Muscle of leg (tissue), 11 donors: ENCODE data around the gene LHFPL3. TPM values are rescaled to one million over a fixed set of nuclear protein-coding genes. Genes with fewer than 3 reads are reported as not detected.

Experiments
- DNase-seq: peaks from one replicate; pipeline ENCODE4 v3.0.0; 2013
- H3K27ac ChIP-seq: one replicate; pipeline ENCODE4 v1.5.1; 2013; ENCODE audit warnings: mild to moderate bottlenecking, low read length, control low read depth
- H3K27me3 ChIP-seq: one replicate; pipeline ENCODE4 v1.6.1; 2013; ENCODE audit warnings: low read length; ENCODE audit not compliant: control insufficient read depth, insufficient read depth
- H3K36me3 ChIP-seq: one replicate; pipeline ENCODE4 v1.6.1; 2013; ENCODE audit warnings: low read length; ENCODE audit not compliant: control insufficient read depth, insufficient read depth
- H3K4me1 ChIP-seq: one replicate; pipeline ENCODE4 v1.6.1; 2013; ENCODE audit warnings: low read length; ENCODE audit not compliant: control insufficient read depth, insufficient read depth
- H3K4me3 ChIP-seq: one replicate; pipeline ENCODE4 v1.5.1; 2013; ENCODE audit warnings: low read length, control low read depth
- H3K9me3 ChIP-seq: replicated peaks from 2 replicates; pipeline ENCODE4 v1.6.1; 2013; ENCODE audit warnings: low read depth, low read length; ENCODE audit not compliant: control insufficient read depth
- WGBS: methylation state at CpG from one replicate; pipeline ENCODE4 v1.1.5; 2013; ENCODE audit warnings: missing lambda C conversion rate; ENCODE audit not compliant: insufficient coverage; 5-methylcytosine and 5-hydroxymethylcytosine counted together
- polyA plus RNA-seq, 8 donors: library from polyadenylated mRNA; unstranded; fragments of 120-200 nt; gene quantifications; one replicate each; pipeline versions ENCODE4 v1.2.1 to v1.2.3, GENCODE V29; 2013; ENCODE audit warnings: inconsistent platforms in 1 of 8, low replicate concordance in 1 of 8; ENCODE audit not compliant: insufficient read length in 8 of 8, insufficient read depth in 1 of 8
- total RNA-seq: library from RNA; stranded (reverse); fragments of 120-200 nt; gene quantifications from one replicate; pipeline ENCODE4 v1.2.4, GENCODE V29; 2013

Gene LHFPL3
- total and polyA plus RNA-seq, 9 donors = 0.06 to 0.47 (median 0.17) TPM; not detected in 6

GRCh38 chr7:104818961-104819880 is 490.8 kb downstream of the LHFPL3 start:
- Histone ChIP-seq H3K9me3 (no peaks in the 10 kb centered on the region), H3K27ac (no peak overlapping the region), H3K4me3 (no peak overlapping the region), H3K4me1 (no peaks in the 10 kb centered on the region), H3K27me3 (peaks cover 4% of the 10 kb centered on the region), H3K36me3 (no peaks in the 10 kb centered on the region)
- no peak for DNase-seq
- WGBS = 37% methylated on average over 2 of the region's 6 CpGs

GRCh38 chr7:104820836-104821535 is 492.6 kb downstream of the LHFPL3 start:
- Histone ChIP-seq H3K27me3 (peaks cover 4% of the 10 kb centered on the region), H3K4me3 (no peak overlapping the region), H3K27ac (no peak overlapping the region), H3K36me3 (no peaks in the 10 kb centered on the region), H3K4me1 (no peaks in the 10 kb centered on the region), H3K9me3 (no peaks in the 10 kb centered on the region)
- WGBS = 36% methylated on average over 3 of the region's 10 CpGs
- no peak for DNase-seq

GRCh38 chr7:104823177-104823576 is 494.8 kb downstream of the LHFPL3 start:
- Histone ChIP-seq H3K9me3 (no peaks in the 10 kb centered on the region), H3K27ac (no peak overlapping the region), H3K4me3 (no peak overlapping the region), H3K4me1 (no peaks in the 10 kb centered on the region), H3K27me3 (peaks cover 4% of the 10 kb centered on the region), H3K36me3 (no peaks in the 10 kb centered on the region)
- DNase-seq = no peak
- no CpG with 5 or more reads among the region's 2 CpGs for WGBS

- H3K9me3 ChIP-seq = no peaks in the 10 kb centered on the region
- H3K36me3 ChIP-seq = no peaks in the 10 kb centered on the region
- no peak overlapping the region for H3K4me3 ChIP-seq
- peaks cover 4% of the 10 kb centered on the region for H3K27me3 ChIP-seq
- H3K27ac ChIP-seq = no peak overlapping the region
- DNase-seq = no peak
- H3K4me1 ChIP-seq = no peaks in the 10 kb centered on the region
Observed at GRCh38 chr7:104825099-104825498, 496.7 kb downstream of the LHFPL3 start.

GRCh38 chr7:104826135-104826534 is 497.7 kb downstream of the LHFPL3 start:
- 17% methylated on average over 1 of the region's 4 CpGs for WGBS

GRCh38 chr7:104836976-104837375 is 508.6 kb downstream of the LHFPL3 start:
- no peaks in the 10 kb centered on the region for H3K9me3 ChIP-seq
- no peaks in the 10 kb centered on the region for H3K4me1 ChIP-seq
- 64% methylated on average over 2 of the region's 4 CpGs for whole genome bisulfite sequencing
- H3K4me3 ChIP-seq = no peak overlapping the region
- H3K27ac ChIP-seq = no peak overlapping the region
- no peak for DNase-seq
- H3K27me3 ChIP-seq = no peaks in the 10 kb centered on the region
- no peaks in the 10 kb centered on the region for H3K36me3 ChIP-seq

More at GRCh38 chr7:104826135-104826534, 497.7 kb downstream of the LHFPL3 start:
- no peaks in the 10 kb centered on the region for H3K4me1 ChIP-seq
- no peak overlapping the region for H3K4me3 ChIP-seq
- no peaks in the 10 kb centered on the region for H3K36me3 ChIP-seq
- H3K27ac ChIP-seq = no peak overlapping the region
- no peaks in the 10 kb centered on the region for H3K9me3 ChIP-seq
- H3K27me3 ChIP-seq = no peaks in the 10 kb centered on the region
- no peak for DNase-seq

GRCh38 chr7:104838537-104839299 is 510.3 kb downstream of the LHFPL3 start:
- WGBS = no CpG with 5 or more reads among the region's 3 CpGs
- no peaks in the 10 kb centered on the region for H3K9me3 ChIP-seq

GRCh38 chr7:104839842-104840241 is 511.4 kb downstream of the LHFPL3 start:
- H3K36me3 ChIP-seq = no peaks in the 10 kb centered on the region
- H3K4me1 ChIP-seq = no peaks in the 10 kb centered on the region
- H3K4me3 ChIP-seq = no peak overlapping the region
- H3K27me3 ChIP-seq = no peaks in the 10 kb centered on the region
- H3K27ac ChIP-seq = no peak overlapping the region
- H3K9me3 ChIP-seq = no peaks in the 10 kb centered on the region
- no peak for DNase-seq

More at GRCh38 chr7:104838537-104839299, 510.3 kb downstream of the LHFPL3 start:
- Histone ChIP-seq H3K27ac (no peak overlapping the region), H3K36me3 (no peaks in the 10 kb centered on the region), H3K27me3 (no peaks in the 10 kb centered on the region), H3K4me1 (no peaks in the 10 kb centered on the region), H3K4me3 (no peak overlapping the region)
- no peak for DNase-seq

- H3K27ac ChIP-seq = no peak overlapping the region
- no peaks in the 10 kb centered on the region for H3K27me3 ChIP-seq
- no peaks in the 10 kb centered on the region for H3K4me1 ChIP-seq
- H3K36me3 ChIP-seq = no peaks in the 10 kb centered on the region
- DNase-seq = no peak
- WGBS = no CpG with 5 or more reads among the region's 1 CpG
- no peaks in the 10 kb centered on the region for H3K9me3 ChIP-seq
- H3K4me3 ChIP-seq = no peak overlapping the region
Observed at GRCh38 chr7:104841798-104842197, 513.4 kb downstream of the LHFPL3 start.

- peaks cover 2% of the 10 kb centered on the region for H3K4me1 ChIP-seq
- 75% methylated on average over 4 of the region's 5 CpGs for WGBS
- H3K27ac ChIP-seq = no peak overlapping the region
- H3K4me3 ChIP-seq = no peak overlapping the region
- H3K27me3 ChIP-seq = no peaks in the 10 kb centered on the region
- no peaks in the 10 kb centered on the region for H3K9me3 ChIP-seq
- no peaks in the 10 kb centered on the region for H3K36me3 ChIP-seq
- DNase-seq = no peak
Observed at GRCh38 chr7:104843198-104843597, 514.8 kb downstream of the LHFPL3 start.
